ENCODE measurements around the gene SEMA4D. TPM values are rescaled to one million over a fixed set of nuclear protein-coding genes. Genes with fewer than 3 reads are reported as not detected.

The SEMA4D gene
- total RNA-seq, 4 donors from 2014 or later: 31.1 to 59.2 (median 42.1) TPM

DNA sequence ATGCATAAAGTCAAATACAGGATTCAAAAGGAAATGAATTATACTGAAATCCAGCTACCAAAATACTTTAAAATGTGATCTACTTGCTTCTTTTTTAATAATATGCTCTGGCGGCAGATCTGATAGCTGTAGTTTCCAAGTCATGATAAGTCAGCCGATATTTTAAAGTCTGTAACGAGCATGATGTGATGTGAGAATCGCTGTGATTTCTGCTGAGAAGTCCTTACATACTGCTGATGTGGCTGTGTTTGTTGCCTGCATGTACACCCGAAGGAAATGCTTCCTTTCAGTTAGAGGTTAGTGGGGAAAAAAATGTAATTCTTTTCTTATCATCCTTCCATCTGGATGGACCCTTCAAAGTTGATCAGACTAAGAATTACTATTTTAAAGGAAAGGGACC, 4.8 kb upstream of the SEMA4D start:
- WGBS, 2 donors: 60 to 70% methylated on average over 5 of the region's 5 CpGs
- intact Hi-C loops (cut with DNase I; ENCODE audit: low total_unique reads): no loop called here
- DNase-seq (ENCODE audit: low spot score in 2 of 2): peak in 1 of 2 donors; percentile 4
- no peak for TF ChIP-seq POLR2A (IDR thresholded peaks at IDR 0.05)
- no peak overlapping the region for H3K4me3 ChIP-seq (ENCODE audit: low read depth, poor library complexity, severe bottlenecking)

DNA sequence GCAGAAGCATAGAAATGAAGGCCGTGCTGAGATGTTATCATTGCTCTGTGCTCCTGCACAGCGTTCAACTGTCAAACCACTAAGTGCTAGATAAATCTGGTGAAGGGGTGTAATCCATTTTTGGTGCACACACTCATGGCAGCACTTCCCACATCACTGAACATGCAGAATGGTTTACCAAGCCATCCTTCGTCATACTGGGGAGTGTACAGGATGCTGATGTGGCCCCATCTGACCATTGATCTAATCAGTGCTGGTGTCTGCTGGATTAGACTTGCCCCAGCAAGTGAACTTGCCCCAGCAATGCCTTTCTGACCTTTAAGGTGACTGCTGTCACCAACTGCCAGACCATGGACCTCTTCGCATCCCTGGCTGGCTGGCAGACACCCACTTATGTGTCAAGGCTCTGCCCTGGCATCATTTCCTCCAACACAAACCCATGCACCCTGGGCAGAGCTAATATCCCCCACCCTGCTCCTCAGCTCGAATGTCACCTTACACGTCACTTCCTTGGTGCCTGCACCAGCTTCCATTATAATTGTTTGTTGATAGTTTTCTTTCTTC, 4.2 kb upstream of the SEMA4D start:
- intact Hi-C loops (cut with DNase I; ENCODE audit: low total_unique reads): no loop called here
- WGBS, 2 donors: 83 to 87% methylated on average over 6 of the region's 6 CpGs
- no peak overlapping the region for H3K4me3 ChIP-seq (ENCODE audit: low read depth, poor library complexity, severe bottlenecking)
- TF ChIP-seq POLR2A (IDR thresholded peaks at IDR 0.05): no peak
- TF ChIP-seq, protein P1, sequence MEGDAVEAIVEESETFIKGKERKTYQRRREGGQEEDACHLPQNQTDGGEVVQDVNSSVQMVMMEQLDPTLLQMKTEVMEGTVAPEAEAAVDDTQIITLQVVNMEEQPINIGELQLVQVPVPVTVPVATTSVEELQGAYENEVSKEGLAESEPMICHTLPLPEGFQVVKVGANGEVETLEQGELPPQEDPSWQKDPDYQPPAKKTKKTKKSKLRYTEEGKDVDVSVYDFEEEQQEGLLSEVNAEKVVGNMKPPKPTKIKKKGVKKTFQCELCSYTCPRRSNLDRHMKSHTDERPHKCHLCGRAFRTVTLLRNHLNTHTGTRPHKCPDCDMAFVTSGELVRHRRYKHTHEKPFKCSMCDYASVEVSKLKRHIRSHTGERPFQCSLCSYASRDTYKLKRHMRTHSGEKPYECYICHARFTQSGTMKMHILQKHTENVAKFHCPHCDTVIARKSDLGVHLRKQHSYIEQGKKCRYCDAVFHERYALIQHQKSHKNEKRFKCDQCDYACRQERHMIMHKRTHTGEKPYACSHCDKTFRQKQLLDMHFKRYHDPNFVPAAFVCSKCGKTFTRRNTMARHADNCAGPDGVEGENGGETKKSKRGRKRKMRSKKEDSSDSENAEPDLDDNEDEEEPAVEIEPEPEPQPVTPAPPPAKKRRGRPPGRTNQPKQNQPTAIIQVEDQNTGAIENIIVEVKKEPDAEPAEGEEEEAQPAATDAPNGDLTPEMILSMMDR (IDR thresholded peaks at IDR 0.05): no peak
- DNase-seq (ENCODE audit: low spot score in 2 of 2): peak in 1 of 2 donors; percentile 80

DNA sequence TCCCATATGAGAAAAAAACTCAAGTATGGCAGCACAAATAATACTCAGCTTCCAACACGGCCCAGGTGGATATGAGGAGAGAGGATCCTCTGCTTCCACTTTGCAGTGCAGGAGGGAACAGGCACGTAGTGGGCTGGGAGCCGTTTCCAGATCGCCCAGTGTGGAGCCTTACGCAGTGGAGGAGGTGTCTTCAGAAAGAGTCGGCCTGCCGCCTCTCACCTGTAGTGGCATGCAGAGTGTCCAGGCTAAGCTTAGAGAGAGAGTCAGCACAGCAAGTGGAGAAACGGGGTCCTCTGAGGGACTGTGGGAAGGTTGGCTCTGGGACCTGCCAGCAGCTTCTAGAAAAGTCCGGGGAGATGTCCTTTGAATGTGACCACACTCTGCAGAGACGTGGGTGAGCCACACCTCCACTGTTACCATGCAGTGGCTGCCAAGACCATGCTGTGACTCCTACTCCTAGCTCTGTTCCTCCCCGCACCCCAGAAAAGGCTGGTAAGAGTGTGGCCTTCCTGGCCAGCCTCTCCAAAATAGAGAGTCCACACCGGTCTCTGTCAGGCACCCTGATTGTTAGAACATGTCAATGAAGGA, 3.5 kb upstream of the SEMA4D start:
- no peak for TF ChIP-seq POLR2A (IDR thresholded peaks at IDR 0.05)
- TF ChIP-seq, protein P1 (IDR thresholded peaks at IDR 0.05): no peak
- 74 to 85% methylated on average over 11 to 12 of the region's 12 CpGs for WGBS, 2 donors
- DNase-seq (ENCODE audit: low spot score in 2 of 2): no peak
- H3K4me3 ChIP-seq (ENCODE audit: low read depth, poor library complexity, severe bottlenecking): no peak overlapping the region
- intact Hi-C loops (cut with DNase I; ENCODE audit: low total_unique reads): no loop called here

DNA sequence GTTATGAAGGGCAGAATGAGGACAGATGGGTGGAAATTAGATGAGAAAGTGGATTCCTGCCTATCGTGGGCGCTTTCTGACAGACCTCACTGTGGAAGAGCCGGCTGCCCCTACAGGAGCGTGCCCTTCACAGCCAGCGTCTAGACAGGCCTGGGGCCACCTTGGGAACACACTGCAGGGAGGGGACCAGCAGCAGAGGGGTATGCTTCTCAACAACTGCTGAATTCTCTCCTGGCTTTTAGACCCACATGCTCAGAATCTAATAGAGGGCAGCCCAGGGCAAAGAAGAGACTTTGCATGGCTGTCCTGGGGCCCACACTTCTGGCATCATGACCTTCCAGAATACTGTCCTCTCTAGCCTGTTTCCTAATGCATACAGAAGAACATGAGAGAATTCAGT, 2.1 kb upstream of the SEMA4D start:
- intact Hi-C loops (cut with DNase I; ENCODE audit: low total_unique reads): no loop called here
- no peak for TF ChIP-seq POLR2A (IDR thresholded peaks at IDR 0.05)
- 87 to 95% methylated on average over 5 of the region's 5 CpGs for WGBS, 2 donors

DNA sequence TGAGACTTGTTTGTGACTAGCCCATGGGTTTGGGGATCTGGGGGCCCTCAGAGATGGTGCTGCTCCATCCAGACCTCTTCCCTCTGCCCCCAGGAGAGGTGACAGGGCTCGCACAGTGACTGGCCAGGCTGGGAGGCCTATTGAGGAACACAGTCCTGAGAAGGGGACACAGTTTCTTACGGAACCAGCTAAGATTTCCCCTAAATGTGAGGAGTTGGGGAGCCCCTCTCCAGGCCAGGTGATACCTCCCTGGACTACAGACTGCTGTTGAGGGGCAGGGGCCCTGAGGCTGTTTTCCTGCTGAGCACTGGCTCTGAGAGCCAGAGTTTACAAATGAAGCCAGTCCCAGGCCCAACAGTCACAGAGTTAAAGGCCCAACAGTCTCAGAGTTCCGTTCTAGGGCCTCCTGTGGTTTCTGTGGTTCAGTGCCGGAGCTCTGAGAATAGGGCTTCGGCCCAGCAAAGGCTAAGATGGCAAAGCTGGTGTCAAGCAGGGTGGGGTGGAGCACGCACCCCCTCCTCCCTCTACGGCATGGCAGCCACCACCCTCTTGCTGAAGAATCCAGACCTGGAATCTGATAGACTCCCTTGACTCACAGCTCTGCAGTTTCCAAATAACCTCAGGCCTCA, 1.1 kb upstream of the SEMA4D start:
- intact Hi-C loops (cut with DNase I; ENCODE audit: low total_unique reads): no loop called here
- 54 to 63% methylated on average over 6 to 7 of the region's 7 CpGs for WGBS, 2 donors
- TF ChIP-seq, protein P1 (IDR thresholded peaks at IDR 0.05): no peak
- TF ChIP-seq POLR2A (IDR thresholded peaks at IDR 0.05): no peak
- DNase-seq (ENCODE audit: low spot score in 2 of 2): peak in 1 of 2 donors; percentile 83
- H3K4me3 ChIP-seq (ENCODE audit: low read depth, poor library complexity, severe bottlenecking): no peak overlapping the region

More for the DNA sequence above, 2.1 kb upstream of the SEMA4D start:
- DNase-seq (ENCODE audit: low spot score in 2 of 2): peak in 1 of 2 donors; percentile 57
- no peak overlapping the region for H3K4me3 ChIP-seq (ENCODE audit: low read depth, poor library complexity, severe bottlenecking)

DNA sequence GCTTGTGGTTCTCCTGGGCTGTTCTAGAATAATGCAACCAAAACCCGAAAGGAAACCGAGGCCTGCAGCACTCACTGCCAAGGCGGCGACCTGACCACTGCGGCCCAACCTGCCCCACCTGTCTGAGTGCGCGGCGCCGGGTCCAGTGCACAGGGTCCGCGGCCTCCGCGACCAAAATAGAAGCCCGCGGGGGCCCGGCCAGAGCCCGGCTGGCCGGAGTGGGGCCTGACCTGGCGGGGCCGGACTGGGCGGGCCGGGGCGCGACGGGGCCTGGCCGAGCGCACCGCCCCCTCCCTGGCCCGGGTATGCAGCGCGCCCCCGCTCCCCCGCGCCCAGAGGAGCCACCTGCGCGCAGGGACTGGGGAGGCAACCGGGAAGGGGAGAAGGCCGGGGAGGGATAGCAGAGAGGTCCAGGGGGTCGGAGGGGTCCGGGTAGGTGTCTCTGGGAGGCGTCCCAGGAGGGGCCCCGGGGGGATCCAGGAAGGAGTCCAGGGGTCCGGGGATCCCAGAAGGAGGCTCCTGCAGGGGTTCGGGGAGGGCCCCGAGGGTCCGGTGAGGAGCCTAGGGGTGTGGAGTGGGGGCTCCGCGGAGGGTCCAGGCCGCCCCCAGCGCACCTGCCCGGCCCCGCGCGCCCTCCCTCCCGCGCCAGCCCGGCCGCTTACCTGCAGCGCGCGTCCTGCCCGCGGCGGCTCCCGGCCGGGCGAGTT, 503 bp downstream of the SEMA4D start:
- WGBS, 2 donors: 1 to 7% methylated on average over 47 to 48 of the region's 67 CpGs
- intact Hi-C loops (cut with DNase I; ENCODE audit: low total_unique reads): no loop called here
- DNase-seq (ENCODE audit: low spot score in 2 of 2): no peak
- TF ChIP-seq, protein P1 (IDR thresholded peaks at IDR 0.05): no peak
- no peak for TF ChIP-seq POLR2A (IDR thresholded peaks at IDR 0.05)
- peak overlapping the region; percentile 65 for H3K4me3 ChIP-seq (ENCODE audit: low read depth, poor library complexity, severe bottlenecking)
